C4-2B (cell line): ENCODE measurements around the gene MIAT.

Experiments used
- H3K27ac ChIP-seq: fragments of 450-650 bp; 2 replicates; pipeline ENCODE4 v1.5.1; 2017
- CTCF ChIP-seq: fragments of 450-650 bp; conservative IDR thresholded peaks from 2 replicates; pipeline ENCODE4 v1.5.1; 2017; ENCODE audit warnings: mild to moderate bottlenecking
- ZFX ChIP-seq: fragments of 450-650 bp; IDR thresholded peaks from 2 replicates; pipeline ENCODE4 v1.6.1; 2017

MIAT gene

DNA sequence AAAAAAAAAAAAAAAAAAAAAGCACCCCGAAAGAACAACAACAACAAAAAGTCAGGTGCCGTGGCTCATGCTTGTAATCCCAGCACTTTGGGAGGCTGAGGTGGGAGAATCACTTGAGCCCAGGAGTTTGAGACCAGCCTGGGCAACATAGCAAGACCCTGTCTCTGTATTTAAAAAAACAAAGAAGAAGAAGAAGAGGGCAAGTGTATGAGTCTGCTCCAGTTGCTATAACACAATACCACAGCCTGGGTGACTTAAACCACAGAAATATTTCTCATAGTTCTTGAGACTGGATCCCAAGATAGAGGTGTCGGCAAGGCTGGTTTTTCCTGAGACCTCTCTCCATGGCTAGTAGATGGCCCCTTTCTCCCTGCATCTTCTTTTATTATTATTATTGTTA, 23.2 kb upstream of the MIAT start:
- no peak for TF ChIP-seq CTCF
- no peak for TF ChIP-seq ZFX

DNA sequence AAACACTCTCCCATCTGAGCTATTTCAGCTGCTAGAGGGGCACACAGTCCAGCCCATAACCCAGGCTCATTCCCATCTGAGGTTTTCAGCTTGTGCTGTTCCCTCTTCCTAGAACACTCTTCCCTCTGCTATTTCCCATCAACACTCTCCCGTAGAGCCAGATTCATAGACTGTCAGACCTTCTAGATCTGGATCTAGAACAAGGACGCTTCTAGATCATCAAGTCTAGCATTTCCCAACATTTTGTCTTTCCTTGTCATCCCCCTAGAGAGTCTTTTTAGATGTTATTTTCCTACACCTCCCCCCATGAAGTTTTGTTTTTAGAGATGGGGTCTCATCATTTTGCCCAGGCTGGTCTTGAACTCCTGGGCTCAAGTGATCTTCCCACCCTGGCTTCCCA, 22.3 kb upstream of the MIAT start:
- TF ChIP-seq CTCF (no peak), ZFX (no peak)
- H3K27ac ChIP-seq: no peak overlapping the region

More for the DNA sequence above, 23.2 kb upstream of the MIAT start:
- H3K27ac ChIP-seq: no peak overlapping the region

DNA sequence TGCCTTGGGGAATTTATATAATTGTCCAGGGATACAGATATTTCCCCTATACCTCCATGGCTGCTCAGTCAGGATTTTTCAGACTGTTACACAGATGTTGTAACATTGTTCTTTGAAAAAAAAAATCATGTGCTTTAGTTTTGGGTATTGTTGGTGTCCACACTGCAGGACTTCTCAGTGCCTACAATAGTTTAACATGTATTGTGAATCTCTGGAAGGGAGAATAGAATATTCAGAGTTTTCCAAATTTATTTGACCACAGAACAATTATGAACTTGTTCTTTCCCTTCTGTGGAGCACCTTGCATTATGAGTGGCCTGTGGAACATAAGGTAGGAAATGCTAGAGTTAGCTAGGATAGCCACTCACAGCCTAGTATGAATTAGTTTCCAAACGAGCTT, 21.1 kb upstream of the MIAT start:
- TF ChIP-seq ZFX (no peak), CTCF (no peak)
- no peak overlapping the region for H3K27ac ChIP-seq

- H3K27ac ChIP-seq: no peak overlapping the region
- TF ChIP-seq ZFX (no peak), CTCF (no peak)
These were observed 14.6 kb upstream of the MIAT start for GRCh38 chr22:26642465-26643417.

GRCh38 chr22:26643418-26644100, 13.8 kb upstream of the MIAT start:
- H3K27ac ChIP-seq: no peak overlapping the region
- no peak for TF ChIP-seq ZFX
- TF ChIP-seq CTCF: no peak

GRCh38 chr22:26646158-26646557, 11.2 kb upstream of the MIAT start:
- H3K27ac ChIP-seq: no peak overlapping the region
- no peak for TF ChIP-seq ZFX
- TF ChIP-seq CTCF: no peak

GRCh38 chr22:26648011-26648497, 9.3 kb upstream of the MIAT start:
- TF ChIP-seq ZFX (no peak), CTCF (no peak)
- no peak overlapping the region for H3K27ac ChIP-seq
